SK-N-MC (cell line): ENCODE measurements around the gene CKAP2L.

ENCODE experiments used
- EZH2 ChIP-seq: fragments of 200-600 bp; sonication (generic); IDR thresholded peaks from one replicate; pipeline ENCODE4 v1.6.1; 2017; ENCODE audit warnings: antibody characterized with exemption
- FOXP2 ChIP-seq: optimal IDR thresholded peaks from 2 replicates; pipeline ENCODE3; 2011; ENCODE audit warnings: mild to moderate bottlenecking, moderate library complexity; ENCODE audit not compliant: insufficient read depth; ENCODE audit errors: extremely low read length, control extremely low read depth
- POLR2AphosphoS5 ChIP-seq: IDR thresholded peaks from 2 replicates; pipeline ENCODE4 v1.6.1; 2012; ENCODE audit warnings: mild to moderate bottlenecking, low read depth, low read length, borderline replicate concordance

DNA sequence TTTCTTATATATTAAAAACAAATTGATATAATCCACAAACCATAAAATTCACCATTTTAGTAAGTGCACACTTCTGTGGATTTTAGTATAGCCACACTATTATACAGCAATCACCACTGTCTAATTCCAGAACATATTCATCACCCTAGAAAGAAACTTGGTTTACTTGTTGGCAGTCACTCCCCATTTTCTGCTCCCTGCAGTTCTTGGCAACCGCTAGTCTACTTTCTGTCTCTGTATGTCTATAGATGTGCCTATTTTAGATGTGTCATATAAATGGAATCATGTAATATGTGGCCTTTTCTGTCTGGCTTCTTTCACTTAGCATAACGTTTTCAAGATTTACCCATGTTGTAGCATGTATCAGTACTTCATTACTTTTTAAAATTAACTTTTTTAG is 5.7 kb downstream of the CKAP2L start:
- TF ChIP-seq FOXP2 (no peak), EZH2 (no peak), POLR2AphosphoS5 (no peak)
